Activated naive CD8-positive, alpha-beta T cell treated with anti-CD3 and anti-CD28 coated beads, Interleukin-2, amount 50 U/mL, for 16 hours (primary cell): ENCODE data around the gene KCNIP1.
"Not testable (repeated sequence)": the region's sequence is repeated elsewhere in the genome, so short reads cannot be mapped to it uniquely, and the experiment has no call there.

Experiments
- DNase-seq: peaks from one replicate; pipeline ENCODE4 v3.0.0-alpha.2; 2020; ENCODE audit warnings: low read depth, low spot score

The KCNIP1 gene

GRCh38 chr5:170748951-170749471 is 245.2 kb downstream of the KCNIP1 start:
- no peak for DNase-seq

GRCh38 chr5:170749911-170750431 is 246.2 kb downstream of the KCNIP1 start:
- no peak for DNase-seq

GRCh38 chr5:170750791-170751190 is 247.0 kb downstream of the KCNIP1 start:
- no peak for DNase-seq

- no peak for DNase-seq
These were observed 247.8 kb downstream of the KCNIP1 start for GRCh38 chr5:170751631-170752030.

- no peak for DNase-seq
These were observed 248.7 kb downstream of the KCNIP1 start for GRCh38 chr5:170752257-170753215.

- DNase-seq = no peak
These were observed 249.5 kb downstream of the KCNIP1 start for GRCh38 chr5:170753311-170753710.

- not testable (repeated sequence) for DNase-seq
These were observed 250.7 kb downstream of the KCNIP1 start for GRCh38 chr5:170754508-170754907.

DNA sequence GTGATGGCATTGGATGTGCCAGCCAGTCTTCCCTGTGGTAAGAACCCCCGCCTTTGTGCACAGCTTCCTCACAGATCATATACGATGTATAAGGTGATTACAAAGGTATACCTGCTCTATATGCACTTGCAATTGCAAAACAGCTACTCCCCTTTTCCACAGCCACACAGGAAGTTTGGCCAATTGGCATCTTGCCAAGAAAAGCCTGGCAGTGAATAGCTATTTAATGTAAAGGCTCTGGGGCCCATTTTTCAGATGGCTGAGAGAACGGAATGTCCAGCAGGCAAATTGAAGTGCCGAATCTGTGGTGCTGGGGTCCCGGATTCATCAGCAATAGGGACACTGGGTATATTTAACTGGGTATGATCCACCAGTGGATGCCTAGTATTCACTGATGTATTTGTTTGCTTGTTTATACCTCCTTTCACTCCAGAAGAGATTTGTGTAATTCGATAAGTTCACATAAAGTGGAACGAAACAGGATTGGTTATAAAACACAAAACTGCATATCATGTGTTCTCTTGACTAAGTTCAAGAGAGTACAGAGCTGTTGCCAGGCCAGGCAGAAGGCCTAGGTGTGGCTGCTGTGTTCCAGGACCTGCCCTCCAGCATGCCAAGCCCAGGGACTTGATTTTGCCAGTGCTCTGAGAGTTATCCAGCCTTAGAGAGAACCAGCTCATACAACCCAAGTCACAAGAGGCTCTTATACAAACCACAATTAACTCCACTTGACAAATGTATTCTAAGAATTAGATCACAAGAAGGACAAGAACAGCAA is 252.0 kb downstream of the KCNIP1 start:
- DNase-seq = no peak

- no peak for DNase-seq
These were observed 252.9 kb downstream of the KCNIP1 start for GRCh38 chr5:170756691-170757090.

- no peak for DNase-seq
These were observed 253.4 kb downstream of the KCNIP1 start for GRCh38 chr5:170757182-170757601.

- no peak for DNase-seq
These were observed 253.8 kb downstream of the KCNIP1 start for GRCh38 chr5:170757669-170758068.

DNA sequence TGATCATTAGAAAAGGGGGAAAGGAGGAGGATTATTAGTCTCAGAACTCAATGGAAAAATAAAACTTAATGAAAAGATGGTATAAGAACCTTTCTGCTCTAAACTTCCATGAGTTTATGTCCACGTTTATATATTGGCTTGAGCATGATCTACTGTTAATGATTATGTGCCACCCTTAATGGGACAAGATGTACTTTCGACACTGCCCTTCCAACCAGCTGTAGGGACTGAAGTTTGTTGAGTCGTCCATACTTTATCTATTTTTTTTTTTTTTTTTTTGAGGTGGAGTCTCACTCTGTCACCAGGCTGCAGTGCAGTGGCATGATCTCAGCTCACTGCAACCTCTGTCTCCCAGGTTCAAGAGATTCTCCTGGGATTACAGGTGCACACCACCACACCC is 254.7 kb downstream of the KCNIP1 start:
- DNase-seq = no peak

DNA sequence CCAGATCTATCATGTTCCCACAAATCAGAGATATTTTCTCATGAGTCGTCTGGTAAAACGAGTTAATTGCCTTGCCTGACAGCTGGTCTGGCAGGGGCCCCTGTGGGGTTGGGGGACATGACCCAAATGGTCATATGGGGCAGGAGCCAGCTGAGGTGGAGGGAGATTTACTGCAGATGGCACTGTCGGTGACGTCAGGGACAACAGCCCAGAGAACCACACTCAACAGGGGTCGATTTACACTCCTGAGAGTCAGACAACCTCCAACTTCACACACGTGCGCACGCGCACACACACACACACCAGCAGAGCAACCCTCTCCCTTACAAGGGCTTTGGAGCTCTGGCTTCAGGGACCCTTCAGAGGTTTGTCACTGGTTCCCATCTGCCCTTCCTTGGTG is 256.3 kb downstream of the KCNIP1 start:
- no peak for DNase-seq

DNA sequence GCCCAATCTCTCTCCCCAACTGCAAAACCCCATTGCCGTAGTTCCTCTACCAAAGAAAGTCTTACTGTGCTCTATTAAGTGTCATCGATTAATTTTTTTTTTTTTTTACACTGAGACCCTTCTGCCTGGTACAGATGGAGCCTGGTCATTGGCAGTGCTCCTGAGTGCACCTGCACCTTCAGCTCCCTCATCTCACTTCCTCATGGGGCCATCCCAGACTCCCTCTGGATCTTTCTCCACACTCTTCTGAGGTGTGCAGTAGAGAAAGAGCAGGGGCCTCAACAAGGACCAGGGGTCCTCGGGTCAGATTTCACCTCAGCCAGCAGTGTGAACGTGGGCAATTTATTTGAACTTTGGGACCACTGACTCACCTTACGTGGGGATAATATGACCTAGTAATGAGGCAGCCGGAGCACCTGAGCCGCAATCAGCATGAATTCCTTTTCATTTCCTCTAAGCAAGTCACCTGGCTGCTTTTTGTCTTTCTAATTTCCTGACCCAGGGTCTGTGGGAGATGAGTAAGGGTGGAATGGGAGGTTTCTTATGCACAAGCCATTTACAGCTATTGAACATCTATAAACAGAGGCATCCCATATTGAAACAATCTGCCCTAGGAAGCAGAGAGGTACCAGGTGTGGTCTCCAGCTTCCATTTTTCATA is 257.4 kb downstream of the KCNIP1 start:
- DNase-seq = no peak

- no peak for DNase-seq
These were observed 257.9 kb downstream of the KCNIP1 start for GRCh38 chr5:170761708-170762066.

- not testable (repeated sequence) for DNase-seq
These were observed 258.5 kb downstream of the KCNIP1 start for GRCh38 chr5:170762298-170762697.

GRCh38 chr5:170765868-170766267 is 262.0 kb downstream of the KCNIP1 start:
- DNase-seq = not testable (repeated sequence)

DNA sequence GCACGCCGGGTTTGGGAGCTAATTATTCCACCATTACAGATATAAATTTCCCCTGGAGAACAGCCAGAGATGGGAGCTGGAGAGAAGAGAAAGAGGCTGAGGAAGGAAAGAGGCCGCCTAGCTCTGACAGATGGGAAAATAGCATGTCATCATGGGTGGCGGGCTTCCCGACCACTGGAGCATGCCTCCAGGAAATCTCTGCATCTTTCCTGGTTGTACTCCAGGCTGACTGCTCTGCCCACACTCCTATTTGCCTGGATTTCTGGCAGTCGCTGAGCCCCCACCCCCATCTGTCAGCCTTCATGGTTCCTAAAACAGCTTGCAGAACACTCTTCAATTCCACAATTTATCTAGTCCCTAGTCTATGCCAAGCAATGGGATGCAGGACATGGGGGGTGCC is 265.4 kb downstream of the KCNIP1 start:
- no peak for DNase-seq

DNA sequence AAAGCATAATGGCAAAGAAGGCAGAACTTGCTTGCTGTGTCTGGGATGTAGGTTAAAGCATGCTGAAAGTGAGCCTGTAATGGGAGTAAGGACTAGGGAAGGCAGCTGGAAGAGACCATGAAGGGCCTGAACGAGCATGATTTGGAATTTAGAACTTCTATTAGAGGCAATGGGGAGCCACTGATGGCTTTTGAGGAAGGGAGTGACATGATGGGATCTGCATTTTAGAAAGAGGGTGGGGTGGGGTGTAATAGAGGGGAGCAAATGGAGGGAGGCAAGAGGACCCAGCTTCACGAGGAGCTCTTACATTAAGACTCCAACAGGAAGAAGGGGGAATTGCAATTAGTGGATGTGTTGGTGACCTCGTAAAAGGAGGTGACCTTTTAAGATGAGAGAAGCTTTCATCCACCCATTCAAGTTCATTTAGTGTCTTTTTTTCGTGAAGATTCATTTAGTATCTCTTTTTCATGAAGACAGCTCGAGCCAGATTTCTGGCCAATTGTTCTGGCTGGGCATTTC is 266.1 kb downstream of the KCNIP1 start:
- DNase-seq = no peak

DNA sequence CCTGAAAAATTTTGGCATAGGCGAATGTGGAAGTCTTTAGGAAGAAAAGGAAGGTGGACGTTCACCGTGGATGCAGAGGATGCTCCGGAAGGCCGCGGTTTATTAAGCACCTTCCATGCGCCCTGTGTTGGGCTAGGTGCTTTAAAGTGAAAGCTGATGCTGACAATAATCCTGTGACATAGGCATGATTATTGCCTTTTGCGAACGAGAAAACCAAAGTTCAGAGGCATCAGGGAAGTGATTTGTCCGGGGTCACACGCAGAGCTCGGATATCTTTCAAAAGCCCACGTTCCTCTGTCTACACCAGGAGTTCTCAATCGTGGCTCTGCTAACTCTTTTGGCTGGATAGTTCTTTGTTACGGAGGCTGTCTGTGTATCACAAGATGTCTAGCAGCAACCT is 267.7 kb downstream of the KCNIP1 start:
- DNase-seq = no peak
